Stimulated activated CD8-positive, alpha-beta memory T cell treated with anti-CD3 and anti-CD28 coated beads, Interleukin-15, amount 100 ng/mL, for 1 hour (primary cell): ENCODE data around the gene NRAP.

Source experiments
- DNase-seq: peaks from one replicate; pipeline ENCODE4 v3.0.0-alpha.2; 2020; ENCODE audit warnings: low read depth

Gene NRAP

DNA sequence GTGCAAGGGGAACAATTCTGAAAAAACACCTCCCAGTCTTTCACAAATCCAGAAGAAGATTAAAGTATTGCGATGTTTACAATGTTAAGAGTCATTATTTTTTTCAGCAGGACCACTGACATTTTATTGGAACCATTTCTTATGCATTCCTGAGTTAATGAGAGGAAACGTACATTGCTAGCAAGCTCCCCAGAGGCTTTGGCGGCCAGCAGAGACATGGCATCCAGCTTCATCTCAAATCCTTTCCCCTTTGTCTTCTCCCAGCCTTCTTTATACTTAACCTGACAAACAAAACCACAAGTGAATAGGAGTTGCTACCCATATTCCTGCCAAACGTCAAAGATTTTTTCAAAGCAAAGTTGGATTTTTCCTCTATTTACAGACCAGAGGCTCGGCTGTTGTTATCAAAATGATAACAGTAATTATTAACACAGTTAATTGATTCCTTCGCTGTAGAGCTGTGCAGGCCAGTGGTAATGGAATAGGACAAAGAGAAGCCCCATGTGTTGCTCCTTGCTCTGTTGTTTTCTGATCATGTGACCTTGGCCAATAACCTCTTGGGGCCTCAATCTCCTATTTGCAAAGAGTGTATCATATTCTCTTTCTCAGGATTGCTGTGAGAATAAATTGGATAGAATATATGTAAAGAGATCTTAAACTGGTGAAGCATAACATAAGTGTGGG is 32.0 kb downstream of the NRAP start:
- no peak for DNase-seq

GRCh38 chr10:113630929-113631533 is 32.8 kb downstream of the NRAP start:
- no peak for DNase-seq

GRCh38 chr10:113628607-113629153 is 35.2 kb downstream of the NRAP start:
- DNase-seq: no peak

DNA sequence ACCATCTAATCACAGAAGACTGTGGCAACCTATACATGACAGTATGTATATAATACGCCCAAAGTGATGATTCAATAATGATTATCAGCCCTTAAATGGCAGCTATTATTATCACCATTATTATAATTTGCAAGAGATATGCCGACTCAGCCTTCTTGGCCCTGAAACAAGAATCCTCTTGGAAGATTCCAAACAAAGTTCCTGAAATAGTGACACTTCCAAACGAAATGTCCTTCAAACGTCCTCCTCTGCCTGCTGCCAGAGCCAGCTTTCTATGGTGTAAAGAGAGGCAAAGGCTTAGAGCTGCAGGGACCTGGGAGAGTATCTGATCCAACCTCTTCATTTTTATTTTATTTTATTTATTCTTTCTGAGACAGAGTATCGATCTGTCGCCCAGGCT is 36.0 kb downstream of the NRAP start:
- DNase-seq: no peak

GRCh38 chr10:113626809-113627355 is 37.0 kb downstream of the NRAP start:
- DNase-seq: no peak

- DNase-seq: no peak
Measured at GRCh38 chr10:113625461-113626186, 38.2 kb downstream of the NRAP start.

DNA sequence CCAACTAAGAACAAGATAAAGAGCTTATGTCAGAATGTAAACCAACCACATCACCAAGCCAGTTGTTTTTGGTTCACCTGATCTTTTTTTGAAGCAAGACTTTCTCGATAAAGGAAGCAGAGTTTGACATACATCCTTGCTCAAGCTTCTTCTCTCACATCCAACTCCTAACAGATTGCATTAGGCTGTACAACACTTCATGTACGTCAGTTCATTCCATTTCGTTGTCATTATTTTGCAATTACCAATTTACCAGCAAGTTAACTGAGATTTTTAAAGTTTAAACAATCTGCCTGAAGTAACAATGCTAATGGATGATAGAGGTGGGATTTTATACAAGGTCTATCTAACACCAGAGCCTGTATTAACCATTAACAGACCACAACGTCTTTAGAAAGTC is 41.0 kb downstream of the NRAP start:
- no peak for DNase-seq

DNA sequence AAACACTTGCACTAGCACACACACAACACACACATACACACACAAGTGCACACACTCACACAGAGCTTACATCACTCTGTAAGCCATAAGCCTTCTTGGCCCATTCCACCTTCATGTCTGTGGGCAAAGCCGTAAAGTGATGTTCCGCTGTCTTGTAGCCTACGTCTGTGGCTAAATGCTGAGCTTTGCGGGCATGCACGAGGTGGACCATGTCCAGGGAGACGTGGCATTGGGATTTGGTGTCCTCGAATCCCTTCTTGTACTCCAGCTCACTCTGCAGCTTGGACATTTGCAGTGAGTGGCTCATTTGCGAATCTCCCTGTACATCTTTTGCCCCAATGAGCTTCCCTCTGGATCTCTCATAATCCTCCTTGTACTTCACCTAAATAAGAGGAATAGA is 42.0 kb downstream of the NRAP start:
- no peak for DNase-seq

DNA sequence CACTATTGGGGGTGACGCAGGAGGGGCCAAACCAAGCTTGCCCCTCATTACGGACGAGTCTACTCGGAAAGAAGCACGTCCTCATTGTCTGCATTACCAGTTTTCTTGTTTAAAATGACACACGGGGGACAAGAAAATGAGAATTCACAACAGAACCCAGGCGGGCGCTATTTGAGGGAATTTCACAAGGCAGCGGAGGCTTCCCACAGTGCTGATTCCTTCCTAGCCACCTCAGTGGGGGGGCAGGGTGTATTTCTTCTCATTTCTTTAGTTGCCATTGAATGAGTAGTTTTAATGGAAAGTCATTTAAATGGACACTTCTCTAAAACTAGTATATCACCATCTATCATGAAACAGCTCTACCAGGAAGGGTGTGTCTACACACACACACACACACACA is 42.9 kb downstream of the NRAP start:
- no peak for DNase-seq

DNA sequence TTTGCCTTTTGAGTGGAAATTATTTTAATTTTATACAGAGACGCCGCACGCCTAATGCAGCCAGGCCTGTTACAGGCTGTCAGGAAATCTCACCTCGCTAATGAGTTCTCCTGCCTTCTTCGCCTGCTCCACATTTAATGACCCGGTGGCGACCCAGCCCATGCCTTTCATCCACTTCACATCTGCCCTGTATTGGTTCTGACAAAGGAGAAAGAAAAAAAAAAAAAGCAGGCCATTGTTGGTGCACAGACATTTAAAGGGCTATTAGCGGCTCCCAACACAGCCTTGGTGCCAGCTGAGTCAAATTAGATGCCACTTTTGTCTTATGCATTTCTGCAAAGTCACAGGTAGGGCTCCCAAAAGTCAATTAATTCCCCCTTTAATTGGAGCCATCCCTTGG is 43.3 kb downstream of the NRAP start:
- DNase-seq: no peak

- DNase-seq: no peak
Measured at GRCh38 chr10:113619401-113619800, 44.4 kb downstream of the NRAP start.

GRCh38 chr10:113618338-113618737 is 45.5 kb downstream of the NRAP start:
- DNase-seq: no peak

- no peak for DNase-seq
Measured at GRCh38 chr10:113617086-113617485, 46.8 kb downstream of the NRAP start.

DNA sequence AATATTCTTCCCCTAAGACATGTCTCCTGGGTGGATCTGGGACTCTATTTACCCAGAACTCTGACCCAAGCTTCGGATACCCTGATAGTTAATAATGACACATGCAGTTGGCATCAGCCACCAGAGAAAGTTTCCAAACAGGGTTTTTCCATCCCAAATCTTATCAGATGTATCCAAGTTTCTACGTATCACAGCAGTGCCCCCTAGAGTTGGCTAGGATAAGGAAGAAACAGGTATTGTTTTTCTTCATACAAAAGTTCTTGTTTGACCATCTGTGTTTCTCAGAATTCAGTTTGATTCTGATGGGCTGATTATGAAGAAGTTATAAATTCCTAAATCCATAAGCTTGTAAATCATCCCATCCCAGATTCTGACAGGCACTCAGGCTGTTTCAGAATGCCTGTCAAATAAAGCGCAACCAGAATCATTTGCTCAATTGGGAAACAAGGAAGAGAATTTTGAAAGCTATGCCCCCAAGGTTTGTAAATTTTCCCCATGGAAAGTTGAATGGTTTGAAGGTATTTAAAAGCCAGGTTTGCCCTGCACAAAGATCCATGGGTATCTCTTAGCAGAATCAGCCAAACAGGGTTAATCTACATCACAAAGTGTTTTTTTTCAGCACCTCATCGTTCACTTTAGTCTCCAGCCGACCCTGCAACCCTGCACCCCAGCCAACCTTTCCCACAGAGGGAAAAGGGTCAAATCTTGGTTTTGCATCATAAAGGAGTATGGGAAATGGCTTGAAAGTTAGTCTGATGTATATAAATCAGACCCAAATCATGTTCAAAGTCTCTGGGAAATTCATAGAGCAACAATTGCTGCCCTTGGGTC is 47.4 kb downstream of the NRAP start:
- DNase-seq: no peak

GRCh38 chr10:113613977-113614690 is 49.7 kb downstream of the NRAP start:
- no peak for DNase-seq

GRCh38 chr10:113613427-113613826 is 50.4 kb downstream of the NRAP start:
- DNase-seq: no peak

DNA sequence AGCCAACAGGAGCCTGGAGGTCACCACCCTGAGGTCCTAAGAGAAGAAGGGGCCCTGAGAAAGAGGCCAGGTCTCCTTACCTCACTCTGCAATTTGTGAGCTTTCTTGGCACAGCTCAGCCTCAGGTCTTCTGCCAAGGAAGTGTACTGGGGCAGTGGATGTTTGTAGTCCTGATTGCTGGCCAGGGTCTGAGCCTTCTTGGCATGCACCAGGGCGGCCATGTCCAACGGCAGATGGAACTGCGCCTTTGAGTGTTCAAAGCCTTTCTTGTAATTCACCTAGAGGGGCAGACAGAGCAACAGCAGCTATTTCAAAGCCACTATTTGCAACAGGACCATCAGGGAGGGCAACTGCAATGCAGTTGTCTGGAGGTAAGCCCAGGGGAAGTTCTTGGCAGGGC is 51.7 kb downstream of the NRAP start:
- DNase-seq: no peak

GRCh38 chr10:113610631-113611601 is 52.9 kb downstream of the NRAP start:
- no peak for DNase-seq

GRCh38 chr10:113609704-113610108 is 54.1 kb downstream of the NRAP start:
- no peak for DNase-seq
